Right lobe of liver (tissue), 6 donors: ENCODE data around the gene CNIH3. TPM values are rescaled to one million over a fixed set of nuclear protein-coding genes. Genes with fewer than 3 reads are reported as not detected.

Experiments
- ATAC-seq, 4 donors: fragments of 200-7000 bp; cut with Tn5 transposase; one replicate each; pipeline ENCODE4 v1.9.1; 2020; ENCODE audit warnings: mild to moderate bottlenecking in 4 of 4, moderate library complexity in 4 of 4
- DNase-seq, 3 donors: peaks; one replicate each; pipeline ENCODE4 v3.0.0-alpha.2; 2020
- H3K27ac ChIP-seq, 3 donors: fragments of 200-600 bp; one replicate each; pipeline ENCODE4 v1.8.0; 2022
- H3K27me3 ChIP-seq, 2 donors: fragments of 200-600 bp; one replicate each; pipeline ENCODE4 v1.8.0; 2022
- H3K36me3 ChIP-seq, 4 donors: fragments of 200-600 bp; sonication (generic) in 1 of 4; one replicate each; pipeline versions ENCODE4 v1.5.1 to v1.8.0; 2017 to 2022; ENCODE audit warnings: control low read depth in 1 of 4
- H3K4me1 ChIP-seq, 4 donors: fragments of 200-600 bp; sonication (generic) in 1 of 4; one replicate each; pipeline versions ENCODE4 v1.5.1 to v1.8.0; 2017 to 2022; ENCODE audit warnings: control low read depth in 1 of 4
- H3K4me3 ChIP-seq, 3 donors: fragments of 200-600 bp; one replicate each; pipeline ENCODE4 v1.8.0; 2022
- H3K9me3 ChIP-seq, 4 donors: fragments of 200-600 bp; sonication (generic) in 1 of 4; one replicate each; pipeline versions ENCODE4 v1.5.1 to v1.8.0; 2017 to 2022; ENCODE audit warnings: control low read depth in 1 of 4
- POLR2A ChIP-seq: fragments of 450-650 bp; IDR thresholded peaks from one replicate; pipeline ENCODE4 v1.6.1; 2017; ENCODE audit warnings: antibody characterized with exemption, mild to moderate bottlenecking
- WGBS: methylation state at CpG from one replicate; pipeline ENCODE4 v1.1.6; 2018; ENCODE audit warnings: low coverage, low lambda C conversion rate; ENCODE audit not compliant: insufficient coverage; ENCODE audit errors: missing lambda C conversion rate; 5-methylcytosine and 5-hydroxymethylcytosine counted together
- intact Hi-C, 2 donors: fragments of 100-400 bp; cut with DNase I; formaldehyde crosslinking; loops; one replicate each; pipeline versions ENCODE4 v1.11.2 to v1.14.1; 2022
- total RNA-seq, 6 experiments: library from RNA; depleted of rRNA in 2 of 6; stranded (reverse); fragments of >200 nt in 2 of 6; fragmentation: NEBNext Ultra II Directional in 3 of 6; extraction: Animal tissue kit (Norgen Biotek cat#: 25700) in 3 of 6; gene quantifications; one replicate each; pipeline versions ENCODE4 v1.1.0 to v1.2.4, GENCODE V29; 2016 to 2023
- TF ChIP-seq, protein P1 (sequence below), 4 donors: fragments of 200-600 bp in 3 of 4; fragments of 450-650 bp in 1 of 4; IDR thresholded peaks; one replicate each; pipeline versions ENCODE4 v1.5.1 to v1.8.0; 2016 to 2022; ENCODE audit warnings: antibody characterized with exemption in 4 of 4, mild to moderate bottlenecking in 2 of 4
- donor health status: DM: no; HTN: yes; CAD: no.
- donor health status: DM: no; HTN: no; CAD: no.
- donor health status: DM: no; HTN: no; CAD: no.
- donor health status: DM: no; HTN: yes; CAD: no.
- donor health status: DM: no; HTN: yes; CAD: no.

CNIH3 gene
- total RNA-seq, 6 experiments from 2014 or later = 0.12 to 1.6 (median 0.55) TPM

DNA sequence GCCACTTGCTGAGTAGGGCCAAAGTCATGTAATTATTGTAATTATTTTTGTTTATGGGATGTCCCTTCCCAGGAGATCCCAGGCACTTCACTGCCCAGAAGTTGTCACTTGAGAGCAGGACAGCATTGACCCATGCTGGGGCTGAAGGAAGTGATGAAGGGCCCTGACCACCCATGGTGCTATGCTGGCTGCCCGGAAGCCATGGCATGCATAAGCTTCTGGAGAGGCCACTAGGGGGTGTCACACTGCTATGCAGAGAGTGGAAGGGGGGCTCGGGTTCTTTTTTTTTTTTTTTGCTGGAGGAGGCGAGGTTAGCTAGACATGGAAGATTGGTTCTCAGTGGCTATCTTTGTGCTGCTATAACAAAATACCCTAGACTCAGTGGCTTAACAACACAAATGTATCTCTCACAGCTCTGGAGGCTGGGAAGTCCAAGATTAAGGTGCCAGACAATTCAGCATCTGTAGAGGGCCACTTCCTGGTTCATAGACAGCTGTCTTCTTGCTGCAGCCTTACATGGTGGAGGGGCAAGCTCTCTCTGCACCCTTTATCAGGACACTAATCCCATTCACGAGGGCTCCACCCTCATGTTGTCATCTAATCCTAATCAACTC lies 84.9 kb downstream of the CNIH3 start:
- WGBS = 47% methylated on average over 2 of the region's 4 CpGs
- no peak for TF ChIP-seq POLR2A
- TF ChIP-seq, protein P1, sequence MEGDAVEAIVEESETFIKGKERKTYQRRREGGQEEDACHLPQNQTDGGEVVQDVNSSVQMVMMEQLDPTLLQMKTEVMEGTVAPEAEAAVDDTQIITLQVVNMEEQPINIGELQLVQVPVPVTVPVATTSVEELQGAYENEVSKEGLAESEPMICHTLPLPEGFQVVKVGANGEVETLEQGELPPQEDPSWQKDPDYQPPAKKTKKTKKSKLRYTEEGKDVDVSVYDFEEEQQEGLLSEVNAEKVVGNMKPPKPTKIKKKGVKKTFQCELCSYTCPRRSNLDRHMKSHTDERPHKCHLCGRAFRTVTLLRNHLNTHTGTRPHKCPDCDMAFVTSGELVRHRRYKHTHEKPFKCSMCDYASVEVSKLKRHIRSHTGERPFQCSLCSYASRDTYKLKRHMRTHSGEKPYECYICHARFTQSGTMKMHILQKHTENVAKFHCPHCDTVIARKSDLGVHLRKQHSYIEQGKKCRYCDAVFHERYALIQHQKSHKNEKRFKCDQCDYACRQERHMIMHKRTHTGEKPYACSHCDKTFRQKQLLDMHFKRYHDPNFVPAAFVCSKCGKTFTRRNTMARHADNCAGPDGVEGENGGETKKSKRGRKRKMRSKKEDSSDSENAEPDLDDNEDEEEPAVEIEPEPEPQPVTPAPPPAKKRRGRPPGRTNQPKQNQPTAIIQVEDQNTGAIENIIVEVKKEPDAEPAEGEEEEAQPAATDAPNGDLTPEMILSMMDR (IDR thresholded peaks at IDR 0.05) = peak in 3 of 4 donors; percentile 14 to 38 (median 23)
- peak; percentile 23 to 59 (median 38) for ATAC-seq

DNA sequence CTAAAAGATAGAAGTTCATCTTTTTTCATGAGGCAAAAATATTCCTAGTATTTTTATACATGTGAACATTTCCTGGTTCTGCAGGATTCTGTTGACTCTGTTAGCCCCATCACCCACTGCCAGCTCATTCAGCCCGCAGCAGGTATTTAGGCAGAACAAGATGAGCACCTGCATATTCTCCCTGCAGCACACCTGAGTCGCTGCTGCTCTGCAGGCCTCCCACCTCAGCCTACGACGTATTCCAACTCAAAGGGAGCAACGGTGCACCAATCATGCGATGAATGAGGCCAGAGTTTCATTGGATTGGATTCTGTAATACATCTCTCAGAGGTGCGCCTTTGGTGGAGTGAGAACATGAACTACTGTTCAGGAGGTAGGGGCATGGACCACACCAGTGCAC lies 87.6 kb downstream of the CNIH3 start:
- H3K27ac ChIP-seq = no peak overlapping the region
- H3K27me3 ChIP-seq = no peaks in the 10 kb centered on the region
- H3K36me3 ChIP-seq = no peaks in the 10 kb centered on the region
- DNase-seq = no peak
- intact Hi-C loops = no loop called here
- H3K4me1 ChIP-seq = no peaks in the 10 kb centered on the region
- 89% methylated on average over 6 of the region's 7 CpGs for WGBS
- no peaks in the 10 kb centered on the region for H3K9me3 ChIP-seq
- no peak overlapping the region for H3K4me3 ChIP-seq
- no peak for ATAC-seq
- TF ChIP-seq, protein P1 (IDR thresholded peaks at IDR 0.05) = no peak
- TF ChIP-seq POLR2A = no peak

More for the DNA sequence above, 84.9 kb downstream of the CNIH3 start:
- Histone ChIP-seq H3K36me3 (no peaks in the 10 kb centered on the region), H3K9me3 (no peaks in the 10 kb centered on the region), H3K4me3 (no peak overlapping the region), H3K27ac (no peak overlapping the region), H3K4me1 (no peaks in the 10 kb centered on the region), H3K27me3 (no peaks in the 10 kb centered on the region)
- DNase-seq = no peak
- intact Hi-C loops = no loop called here

DNA sequence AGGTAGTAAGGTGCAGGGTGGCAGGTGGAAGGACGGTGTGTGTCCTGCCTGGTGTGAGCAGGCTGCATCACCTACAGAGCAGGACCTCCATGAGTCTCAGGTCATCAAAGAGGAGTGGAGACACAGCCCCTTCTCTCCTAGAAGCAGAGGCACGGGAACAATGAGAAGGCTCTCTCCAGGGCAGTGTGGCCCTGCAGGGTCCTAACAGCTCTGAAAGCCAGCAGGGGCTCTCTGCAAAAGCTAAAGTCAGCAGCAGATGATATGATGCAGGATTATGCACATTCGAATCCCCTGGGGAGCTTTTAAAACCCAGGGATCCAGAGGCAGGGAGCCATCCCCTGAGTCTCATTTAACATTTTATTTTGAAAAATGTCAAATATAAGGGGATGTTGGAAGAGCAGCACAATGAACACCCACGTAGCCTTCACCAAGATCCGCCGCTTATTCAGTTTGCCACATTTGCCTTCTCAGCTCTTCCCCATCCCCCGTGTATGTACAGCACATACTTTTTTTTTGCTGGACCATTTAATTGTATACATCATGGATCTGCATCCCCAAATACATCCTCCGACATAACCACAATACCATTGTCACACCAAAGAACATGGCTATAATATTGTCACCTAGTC lies 88.1 kb downstream of the CNIH3 start:
- Histone ChIP-seq H3K27ac (no peak overlapping the region), H3K4me3 (no peak overlapping the region), H3K9me3 (no peaks in the 10 kb centered on the region), H3K36me3 (no peaks in the 10 kb centered on the region), H3K4me1 (no peaks in the 10 kb centered on the region), H3K27me3 (no peaks in the 10 kb centered on the region)
- intact Hi-C loops = no loop called here
- TF ChIP-seq POLR2A = no peak
- TF ChIP-seq, protein P1 (IDR thresholded peaks at IDR 0.05) = no peak
- DNase-seq (no peak), ATAC-seq (no peak)
- WGBS = 92% methylated on average over 6 of the region's 8 CpGs

DNA sequence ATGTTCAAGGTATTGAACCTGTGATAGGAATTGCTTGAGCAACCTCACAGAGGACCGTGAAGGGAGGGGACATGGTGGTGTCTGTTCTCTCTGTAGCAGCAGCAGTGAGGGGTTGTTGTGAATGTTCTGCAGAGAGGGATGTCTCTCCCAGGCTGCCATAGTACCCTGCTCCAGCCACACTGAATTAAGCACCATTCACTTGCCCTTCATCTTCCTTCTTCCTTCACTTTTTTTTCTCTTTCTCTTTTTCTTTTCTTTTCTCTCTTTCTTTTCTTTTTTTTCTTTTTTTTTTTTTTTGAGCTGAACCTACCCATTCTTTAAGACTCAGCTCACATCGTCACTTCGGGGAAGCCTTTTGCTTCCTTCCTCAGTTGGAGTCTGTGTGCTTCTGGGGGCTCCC lies 89.5 kb downstream of the CNIH3 start:
- Histone ChIP-seq H3K36me3 (no peaks in the 10 kb centered on the region), H3K4me3 (no peak overlapping the region), H3K9me3 (no peaks in the 10 kb centered on the region), H3K4me1 (no peaks in the 10 kb centered on the region), H3K27me3 (no peaks in the 10 kb centered on the region), H3K27ac (no peak overlapping the region)
- ATAC-seq = no peak
- intact Hi-C loops = no loop called here
- no peak for DNase-seq
- 0% methylated on average over 1 of the region's 3 CpGs for WGBS
- TF ChIP-seq, protein P1 (IDR thresholded peaks at IDR 0.05) = no peak
- no peak for TF ChIP-seq POLR2A
